ENCODE data around the gene HNRNPUL1.

Gene HNRNPUL1

GRCh38 chr19:41311072-41311471, 46.9 kb downstream of the HNRNPUL1 start:
- Histone ChIP-seq H3K9ac (ENCODE audit: low read length) (peak overlapping the region; percentile 96; the same call in 1 of the 2 replicates), H3K79me2 (ENCODE audit: low read length) (peaks cover 70% of the 10 kb centered on the region), H3K9me3 (replicated peaks; ENCODE audit: insufficient read depth, low read length) (no peaks in the 10 kb centered on the region), H3K27me3 (replicated peaks; ENCODE audit: insufficient read depth, low read length) (no peaks in the 10 kb centered on the region), H4K20me1 (ENCODE audit: insufficient read depth, low read length) (no peaks in the 10 kb centered on the region), H3K4me3 (ENCODE audit: low read length) (peak overlapping the region; percentile 94), H3K4me2 (ENCODE audit: low read depth, low read length) (peak overlapping the region; percentile 90), H3K27ac (ENCODE audit: low read length) (no peak overlapping the region), H3F3A (ENCODE audit: insufficient read depth, low read length) (peaks cover 32% of the 10 kb centered on the region), H3K9me2 (replicated peaks; ENCODE audit: insufficient read depth, low read length) (no peaks in the 10 kb centered on the region), H3K36me3 (replicated peaks; ENCODE audit: insufficient read depth, low read length) (no peaks in the 10 kb centered on the region; the same call in 1 of the 2 replicates), H2AFZ (ENCODE audit: low read length) (no peak overlapping the region), H3K4me1 (ENCODE audit: low read length) (peaks cover 32% of the 10 kb centered on the region)
- no peak for DNase-seq
- TF ChIP-seq EZH2phosphoT487 (IDR thresholded peaks at IDR 0.05; ENCODE audit: low read length) (no peak), EZH2 (optimal IDR thresholded peaks at IDR 0.05; ENCODE audit: low read depth, low read length) (no peak), CTCF (IDR thresholded peaks at IDR 0.05; ENCODE audit: low read length) (no peak)

- H3K36me3 ChIP-seq (replicated peaks; ENCODE audit: insufficient read depth, low read length) = no peaks in the 10 kb centered on the region; the same call in 1 of the 2 replicates
- no peak overlapping the region for H3K4me3 ChIP-seq (ENCODE audit: low read length)
- H3K9me2 ChIP-seq (replicated peaks; ENCODE audit: insufficient read depth, low read length) = no peaks in the 10 kb centered on the region
- peaks cover 26% of the 10 kb centered on the region for H3F3A ChIP-seq (ENCODE audit: insufficient read depth, low read length)
- H3K4me1 ChIP-seq (ENCODE audit: low read length) = peaks cover 27% of the 10 kb centered on the region
- TF ChIP-seq EZH2 (optimal IDR thresholded peaks at IDR 0.05; ENCODE audit: low read depth, low read length) (no peak), CTCF (IDR thresholded peaks at IDR 0.05; ENCODE audit: low read length) (no peak), EZH2phosphoT487 (IDR thresholded peaks at IDR 0.05; ENCODE audit: low read length) (no peak)
- peak overlapping the region; percentile 90; the same call in 1 of the 2 replicates for H3K4me2 ChIP-seq (ENCODE audit: low read depth, low read length)
- no peaks in the 10 kb centered on the region for H4K20me1 ChIP-seq (ENCODE audit: insufficient read depth, low read length)
- H2AFZ ChIP-seq (ENCODE audit: low read length) = no peak overlapping the region
- no peaks in the 10 kb centered on the region for H3K27me3 ChIP-seq (replicated peaks; ENCODE audit: insufficient read depth, low read length)
- no peak overlapping the region for H3K9ac ChIP-seq (ENCODE audit: low read length)
- H3K79me2 ChIP-seq (ENCODE audit: low read length) = peaks cover 67% of the 10 kb centered on the region
- H3K27ac ChIP-seq (ENCODE audit: low read length) = no peak overlapping the region
- H3K9me3 ChIP-seq (replicated peaks; ENCODE audit: insufficient read depth, low read length) = no peaks in the 10 kb centered on the region
- no peak for DNase-seq
Observed at GRCh38 chr19:41311613-41312012, 47.4 kb downstream of the HNRNPUL1 start.

GRCh38 chr19:41316306-41316920, 52.2 kb downstream of the HNRNPUL1 start:
- Histone ChIP-seq H4K20me1 (ENCODE audit: insufficient read depth, low read length) (no peaks in the 10 kb centered on the region), H2AFZ (ENCODE audit: low read length) (no peak overlapping the region), H3K36me3 (replicated peaks; ENCODE audit: insufficient read depth, low read length) (no peaks in the 10 kb centered on the region; the same call in 1 of the 2 replicates), H3K9me3 (replicated peaks; ENCODE audit: insufficient read depth, low read length) (no peaks in the 10 kb centered on the region), H3K79me2 (ENCODE audit: low read length) (peaks cover 43% of the 10 kb centered on the region), H3K4me3 (ENCODE audit: low read length) (no peak overlapping the region), H3K27ac (ENCODE audit: low read length) (no peak overlapping the region), H3K27me3 (replicated peaks; ENCODE audit: insufficient read depth, low read length) (no peaks in the 10 kb centered on the region), H3K4me1 (ENCODE audit: low read length) (no peaks in the 10 kb centered on the region), H3F3A (ENCODE audit: insufficient read depth, low read length) (no peaks in the 10 kb centered on the region), H3K9me2 (replicated peaks; ENCODE audit: insufficient read depth, low read length) (no peaks in the 10 kb centered on the region), H3K4me2 (ENCODE audit: low read depth, low read length) (no peak overlapping the region), H3K9ac (ENCODE audit: low read length) (no peak overlapping the region)
- no peak for DNase-seq
- TF ChIP-seq EZH2phosphoT487 (IDR thresholded peaks at IDR 0.05; ENCODE audit: low read length) (no peak), CTCF (IDR thresholded peaks at IDR 0.05; ENCODE audit: low read length) (no peak), EZH2 (optimal IDR thresholded peaks at IDR 0.05; ENCODE audit: low read depth, low read length) (no peak)

All from MM.1S (cell line).